PC-3 (cell line): Measurements from ENCODE around the gene PPARG.

Experiments used
- CTCF ChIP-seq: fragments of 300-600 bp; sonication (generic); conservative IDR thresholded peaks from 2 replicates; pipeline ENCODE4 v1.5.1; 2017; ENCODE audit warnings: antibody characterized with exemption, low read depth, mild to moderate bottlenecking, low read length
- EZH2 ChIP-seq: fragments of 300-600 bp; sonication (generic); IDR thresholded peaks from one replicate; pipeline ENCODE4 v1.6.1; 2017; ENCODE audit warnings: antibody characterized with exemption, mild to moderate bottlenecking, low read length; ENCODE audit not compliant: unreplicated experiment
- EZH2phosphoT487 ChIP-seq: fragments of 300-600 bp; sonication (generic); IDR thresholded peaks from 2 replicates; pipeline ENCODE4 v1.6.1; 2018; ENCODE audit warnings: mild to moderate bottlenecking, antibody characterized with exemption, low read length, borderline replicate concordance

- no peak for TF ChIP-seq CTCF
- no peak for TF ChIP-seq EZH2
- no peak for TF ChIP-seq EZH2phosphoT487
These were observed 30.1 kb downstream of the PPARG start for GRCh38 chr3:12318758-12319621.
